GM18520 (cell line): Measurements from ENCODE around the gene PDZD7.
A peak's percentile ranks its signal among the peaks of the same experiment; 100 is the strongest.

Experiments
- ATAC-seq: cut with Tn5 transposase; IDR thresholded peaks from one replicate; pipeline ENCODE4 v1.9.1; 2021; ENCODE audit not compliant: unreplicated experiment

Gene PDZD7

GRCh38 chr10:101020427-101021075, 10.4 kb downstream of the PDZD7 start:
- no peak for ATAC-seq

GRCh38 chr10:101019440-101019703, 11.6 kb downstream of the PDZD7 start:
- no peak for ATAC-seq

DNA sequence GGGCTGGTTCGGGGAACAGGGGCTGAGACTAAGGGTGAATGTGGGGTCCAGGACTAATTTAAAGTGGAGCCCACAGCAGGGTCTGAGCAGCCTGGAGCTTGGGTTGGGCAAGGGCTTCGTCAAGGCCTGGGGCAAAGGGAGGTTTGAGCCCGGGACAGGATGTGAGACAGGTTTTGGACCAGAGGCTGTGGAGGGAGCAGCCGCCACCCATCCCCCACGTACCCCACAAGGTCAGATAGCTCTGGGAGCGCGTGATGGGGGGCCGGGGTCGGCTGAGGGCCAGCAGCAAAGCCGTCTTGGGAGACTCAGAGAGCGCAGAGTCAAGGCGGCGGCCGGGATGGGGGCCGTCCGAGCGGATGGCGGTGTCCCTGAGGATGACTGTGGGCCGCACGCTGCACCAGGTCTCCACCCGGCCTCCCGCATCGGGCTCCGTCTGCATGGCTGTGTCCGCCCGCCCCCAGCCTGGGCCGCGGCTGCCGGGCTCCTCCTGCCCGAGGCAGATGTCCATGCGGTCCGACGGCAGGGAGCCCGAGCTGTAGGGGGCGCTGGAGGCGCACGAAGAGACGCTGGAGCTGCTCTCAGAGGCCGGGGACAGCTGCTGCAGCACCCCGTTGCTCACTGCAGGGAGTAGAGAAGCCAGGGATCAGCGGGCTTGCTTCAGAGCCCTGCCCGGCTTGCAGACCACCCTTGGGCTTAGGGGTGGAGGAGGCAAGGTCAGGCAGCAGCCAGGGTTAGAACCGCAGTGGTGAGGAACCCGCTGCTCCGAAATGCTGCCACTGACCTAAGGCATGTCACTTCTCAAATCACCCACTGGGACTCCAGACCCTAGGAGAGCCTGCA, 12.1 kb downstream of the PDZD7 start:
- ATAC-seq = no peak

DNA sequence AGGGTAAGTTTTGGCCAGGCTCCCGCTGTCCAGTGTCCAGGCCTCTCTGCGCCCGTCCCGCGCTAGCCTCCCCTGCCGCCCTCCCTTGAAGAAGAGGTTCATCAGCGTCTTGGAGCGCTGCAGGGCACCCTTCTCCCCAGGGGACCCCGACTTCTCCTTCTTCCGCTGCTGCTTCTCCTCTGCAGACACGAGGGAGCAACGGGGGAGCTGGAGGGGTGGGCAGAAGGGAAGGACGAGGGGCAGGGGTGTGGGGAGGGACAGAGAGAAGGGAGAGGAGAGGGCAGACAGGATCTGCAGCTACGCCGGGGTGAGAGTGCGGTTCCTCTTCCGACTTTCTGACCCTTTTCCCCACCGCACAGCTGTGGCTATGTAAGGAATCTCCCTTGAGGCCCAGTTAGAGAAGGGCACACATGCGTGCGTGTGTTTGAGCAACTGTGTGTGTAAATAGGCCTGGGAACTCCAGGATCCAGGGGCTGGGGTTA, 12.8 kb downstream of the PDZD7 start:
- no peak for ATAC-seq

- ATAC-seq = no peak
These were observed 14.1 kb downstream of the PDZD7 start for GRCh38 chr10:101016814-101017213.

GRCh38 chr10:101015582-101015973, 15.4 kb downstream of the PDZD7 start:
- no peak for ATAC-seq

- ATAC-seq = no peak
These were observed 15.9 kb downstream of the PDZD7 start for GRCh38 chr10:101014966-101015581.

DNA sequence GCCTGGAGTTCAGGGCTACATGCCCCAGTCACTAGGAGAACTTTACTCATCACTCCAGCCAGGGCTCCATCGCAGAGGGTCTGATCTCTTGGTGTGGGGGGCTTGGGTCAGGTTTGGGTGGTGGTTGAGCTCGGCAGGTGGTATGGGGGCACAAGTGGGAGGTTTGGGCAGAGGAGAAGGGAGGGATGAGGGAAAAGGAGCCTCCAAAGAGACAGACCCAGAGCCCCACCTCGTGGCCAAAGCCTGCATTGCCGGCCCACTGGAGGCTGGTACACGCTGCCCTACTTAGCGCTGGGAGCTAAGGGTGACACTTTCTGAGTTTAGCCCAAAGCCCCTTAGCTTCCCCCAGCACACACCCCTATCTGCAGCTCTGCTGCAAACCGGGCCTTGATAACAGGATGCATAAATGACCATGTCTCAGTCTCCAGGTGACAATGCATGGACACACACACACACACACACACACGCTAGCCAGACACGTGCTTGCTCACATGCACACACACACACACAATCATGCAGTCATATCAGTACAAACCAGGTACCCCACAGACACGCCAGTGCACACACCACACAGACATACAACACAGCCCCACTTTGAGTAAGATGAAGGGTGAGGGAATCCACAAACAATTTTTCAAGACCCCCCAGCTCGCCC, 16.6 kb downstream of the PDZD7 start:
- no peak for ATAC-seq

- no peak for ATAC-seq
These were observed 17.5 kb downstream of the PDZD7 start for GRCh38 chr10:101013365-101013825.

GRCh38 chr10:101012525-101013364, 18.2 kb downstream of the PDZD7 start:
- peak; percentile 76 for ATAC-seq

GRCh38 chr10:101011517-101012423, 19.2 kb downstream of the PDZD7 start:
- ATAC-seq = no peak

DNA sequence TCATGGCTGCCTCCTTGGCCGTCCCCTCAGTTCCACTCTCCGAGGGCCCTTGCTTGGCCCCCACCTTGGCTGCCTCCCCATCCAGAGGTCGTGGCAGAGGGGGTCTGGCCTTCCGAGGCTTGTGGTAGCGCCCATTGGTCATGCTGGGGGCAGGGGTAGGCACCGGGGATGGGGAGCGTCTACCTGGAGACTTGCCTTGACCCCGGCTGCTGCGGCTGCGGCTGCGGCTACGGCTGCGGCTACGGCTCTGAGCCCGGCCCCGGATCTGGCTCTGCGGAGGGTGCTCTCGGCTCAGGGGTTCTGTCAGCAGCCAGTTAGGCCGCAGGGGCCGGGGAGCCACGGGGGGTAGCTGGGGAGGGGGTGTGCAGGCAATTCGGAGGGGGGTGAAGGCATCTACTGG, 20.6 kb downstream of the PDZD7 start:
- ATAC-seq = no peak

- no peak for ATAC-seq
These were observed 22.0 kb downstream of the PDZD7 start for GRCh38 chr10:101008823-101009423.

DNA sequence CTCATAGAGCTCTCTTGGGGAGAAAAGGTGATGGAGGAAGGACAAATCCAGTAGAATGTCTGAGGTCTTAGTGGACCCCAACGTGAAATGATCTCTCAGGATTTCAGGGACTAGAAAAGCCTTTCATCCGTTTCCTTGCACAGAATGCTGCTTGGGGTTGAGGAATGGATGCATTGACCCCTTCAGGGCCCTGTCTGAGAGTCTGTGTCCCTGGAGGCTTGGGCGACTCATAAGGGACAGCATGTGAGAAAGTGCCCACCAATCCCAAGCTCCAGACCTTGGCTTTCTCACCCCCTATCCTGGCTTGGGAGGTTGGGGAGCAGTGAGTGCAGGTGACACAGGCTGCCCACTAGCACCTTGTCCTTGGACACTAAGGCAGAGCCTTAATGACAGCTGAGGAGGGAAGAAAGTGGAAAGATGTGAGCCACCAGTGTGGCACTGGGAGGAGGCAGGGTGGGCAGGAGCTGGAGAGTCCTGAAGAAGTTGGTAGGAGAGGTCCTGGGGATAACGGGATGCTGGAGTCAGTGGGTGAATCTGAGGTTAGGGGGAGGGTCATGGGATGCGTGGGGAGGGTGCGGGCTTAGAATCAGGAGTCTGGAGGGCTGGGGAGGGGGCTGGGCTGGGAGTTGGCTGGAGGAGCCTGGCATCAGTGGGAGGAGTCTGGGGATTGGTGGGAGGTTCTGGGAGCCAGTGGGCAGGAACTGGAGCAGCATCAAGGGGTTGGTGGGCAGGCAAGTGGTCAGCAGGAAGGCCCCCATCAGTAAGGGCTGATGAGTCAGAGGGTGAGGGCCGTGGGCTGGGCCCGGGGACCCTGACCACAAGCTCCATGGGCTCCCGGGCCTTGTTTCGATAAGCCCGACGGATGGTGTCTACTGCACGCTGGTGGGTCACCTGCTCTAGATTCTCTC, 22.8 kb downstream of the PDZD7 start:
- no peak for ATAC-seq

- ATAC-seq = no peak
These were observed 23.7 kb downstream of the PDZD7 start for GRCh38 chr10:101007099-101007711.

DNA sequence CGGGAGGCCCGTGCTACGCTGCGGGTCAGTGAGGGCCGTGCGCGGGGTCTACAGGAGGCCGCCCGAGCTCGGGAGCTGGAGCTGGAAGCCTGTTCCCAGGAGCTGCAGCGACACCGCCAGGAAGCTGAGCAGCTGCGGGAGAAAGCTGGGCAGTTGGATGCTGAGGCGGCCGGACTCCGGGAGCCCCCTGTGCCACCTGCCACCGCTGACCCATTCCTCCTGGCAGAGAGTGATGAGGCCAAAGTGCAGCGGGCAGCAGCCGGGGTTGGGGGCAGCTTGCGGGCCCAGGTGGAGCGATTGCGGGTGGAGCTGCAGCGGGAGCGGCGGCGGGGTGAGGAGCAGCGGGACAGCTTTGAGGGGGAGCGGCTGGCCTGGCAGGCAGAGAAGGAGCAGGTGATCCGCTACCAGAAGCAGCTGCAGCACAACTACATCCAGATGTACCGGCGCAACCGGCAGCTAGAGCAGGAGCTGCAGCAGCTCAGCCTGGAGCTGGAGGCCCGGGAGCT, 24.3 kb downstream of the PDZD7 start:
- no peak for ATAC-seq

- no peak for ATAC-seq
These were observed 24.9 kb downstream of the PDZD7 start for GRCh38 chr10:101005869-101006567.
